HG03108 (cell line): ENCODE data around the gene COQ3.
A peak's percentile ranks its signal among the peaks of the same experiment; 100 is the strongest.
"Not testable (repeated sequence)": the region's sequence is repeated elsewhere in the genome, so short reads cannot be mapped to it uniquely, and the experiment has no call there.

Experiments
- ATAC-seq: cut with Tn5 transposase; IDR thresholded peaks from one replicate; pipeline ENCODE4 v1.9.1; 2021; ENCODE audit warnings: moderate library complexity; ENCODE audit not compliant: unreplicated experiment

COQ3 gene

GRCh38 chr6:99390896-99391295 lies 3.1 kb downstream of the COQ3 start:
- ATAC-seq = no peak

- no peak for ATAC-seq
Observed at GRCh38 chr6:99384507-99384906, 9.5 kb downstream of the COQ3 start.

- ATAC-seq = no peak
Observed at GRCh38 chr6:99378636-99379035, 15.4 kb downstream of the COQ3 start.

DNA sequence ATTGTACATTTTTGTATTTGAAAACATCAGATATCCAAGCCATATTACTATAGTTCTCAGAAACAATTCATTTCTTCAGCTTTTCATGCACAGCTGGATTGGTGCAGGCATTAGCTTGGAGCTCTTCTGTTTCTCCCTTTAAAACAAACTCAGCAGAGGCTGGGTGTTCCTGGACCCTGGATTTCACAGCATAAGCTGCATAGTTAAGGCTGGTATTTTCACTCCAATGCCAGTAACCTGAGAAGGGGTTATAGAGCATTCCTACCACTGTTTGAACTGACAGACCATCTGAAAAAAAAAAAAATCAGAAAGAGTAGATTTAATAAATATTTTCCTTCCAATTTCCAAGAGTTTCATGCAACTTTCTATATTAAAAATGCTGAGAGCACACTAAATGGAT lies 24.5 kb downstream of the COQ3 start:
- ATAC-seq = no peak

DNA sequence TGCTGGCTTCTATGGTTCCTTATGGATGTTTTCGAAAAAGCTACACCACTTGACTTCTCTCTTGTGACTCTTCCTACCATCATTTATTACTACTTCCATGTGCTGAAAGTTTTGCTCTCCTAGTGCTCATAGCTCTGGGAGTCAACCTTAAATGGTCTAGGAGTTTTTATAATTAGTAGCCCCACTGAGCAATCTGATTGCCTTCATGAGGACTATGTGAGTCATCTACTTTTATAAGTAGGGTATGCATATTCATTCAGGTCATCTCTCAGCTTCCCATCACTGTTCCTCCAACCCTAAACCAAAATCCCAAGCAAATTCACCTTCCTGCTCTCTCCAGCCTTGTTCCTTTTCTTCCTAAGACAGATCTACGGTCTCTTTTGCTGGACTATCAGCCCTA lies 27.1 kb downstream of the COQ3 start:
- no peak for ATAC-seq

DNA sequence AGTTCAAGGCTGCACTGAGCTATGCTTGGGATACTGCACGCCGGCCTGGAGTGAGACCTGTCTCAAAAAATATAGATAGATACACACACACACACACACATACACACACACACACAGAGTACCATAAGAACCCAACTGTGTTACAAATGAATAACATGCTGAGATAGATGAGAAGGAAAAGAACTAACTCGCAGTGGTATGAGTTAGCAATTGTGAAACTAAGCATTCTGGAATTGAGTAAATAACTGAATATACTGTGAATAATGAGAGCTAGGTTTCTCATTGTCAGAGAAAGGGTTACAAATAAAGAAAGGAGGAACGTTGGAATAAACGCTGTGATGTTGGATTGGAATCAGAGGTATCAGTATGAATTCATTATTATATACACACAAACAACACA lies 30.0 kb downstream of the COQ3 start:
- ATAC-seq = peak; percentile 72

- ATAC-seq = no peak
Observed at GRCh38 chr6:99362678-99363268, 31.2 kb downstream of the COQ3 start.

- ATAC-seq = no peak
Observed at GRCh38 chr6:99359800-99360199, 34.2 kb downstream of the COQ3 start.

DNA sequence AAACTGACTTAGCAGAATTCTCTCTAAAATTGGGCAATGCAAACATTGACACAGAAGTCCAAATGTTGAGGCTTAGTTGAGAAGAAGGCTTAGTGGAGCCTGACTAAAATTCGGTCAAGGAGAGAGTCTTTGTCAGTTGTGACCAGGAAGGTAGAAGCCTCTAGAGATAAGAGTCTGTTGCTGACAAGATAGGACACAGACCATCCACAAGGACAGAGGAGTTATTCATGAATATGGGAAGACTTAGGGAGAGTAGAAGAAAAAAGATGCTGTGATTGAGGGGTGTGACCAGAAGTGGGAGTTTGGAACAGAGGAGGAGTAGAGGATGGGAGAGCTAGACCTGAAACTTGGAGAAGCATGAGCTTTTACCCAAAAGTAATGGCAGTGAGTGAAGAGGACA lies 37.4 kb downstream of the COQ3 start:
- no peak for ATAC-seq

DNA sequence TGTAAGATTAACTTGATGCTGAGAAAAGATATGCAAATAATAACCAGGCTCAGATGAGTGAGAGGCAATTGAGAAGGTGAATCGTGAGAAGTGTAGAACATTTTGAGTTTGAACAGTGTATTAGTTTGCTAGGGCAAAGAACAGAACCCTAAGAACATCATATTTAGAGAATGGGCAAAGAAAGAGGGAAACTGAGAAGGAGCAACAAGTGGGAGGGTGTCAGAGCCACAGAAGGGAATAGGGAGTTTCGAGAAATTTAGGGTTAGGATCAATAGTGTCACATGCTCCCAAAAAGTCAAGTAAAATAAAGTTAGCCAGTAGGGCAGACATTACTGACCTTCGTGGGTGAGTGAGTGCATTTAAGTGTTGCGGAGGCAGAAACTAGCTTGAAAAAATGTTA lies 39.0 kb downstream of the COQ3 start:
- no peak for ATAC-seq

DNA sequence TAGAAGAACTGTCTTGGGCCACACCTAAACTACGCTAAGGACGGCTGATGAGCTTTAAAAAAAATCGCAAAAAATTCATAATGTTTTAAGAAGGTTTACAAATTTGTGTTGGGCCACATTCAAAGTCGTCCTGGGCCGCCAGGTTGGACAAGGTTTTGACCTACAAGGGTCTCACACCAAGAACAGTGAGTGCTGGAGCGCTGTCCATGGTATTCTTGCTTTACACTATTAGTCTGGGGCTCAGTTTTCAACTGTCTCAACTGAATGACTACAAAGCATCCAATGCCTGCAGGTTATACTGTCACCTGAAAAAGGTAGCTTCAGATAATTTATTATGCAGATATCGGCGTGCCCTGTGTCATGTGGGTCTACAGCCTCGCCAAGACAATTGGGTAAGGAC lies 40.9 kb downstream of the COQ3 start:
- no peak for ATAC-seq

DNA sequence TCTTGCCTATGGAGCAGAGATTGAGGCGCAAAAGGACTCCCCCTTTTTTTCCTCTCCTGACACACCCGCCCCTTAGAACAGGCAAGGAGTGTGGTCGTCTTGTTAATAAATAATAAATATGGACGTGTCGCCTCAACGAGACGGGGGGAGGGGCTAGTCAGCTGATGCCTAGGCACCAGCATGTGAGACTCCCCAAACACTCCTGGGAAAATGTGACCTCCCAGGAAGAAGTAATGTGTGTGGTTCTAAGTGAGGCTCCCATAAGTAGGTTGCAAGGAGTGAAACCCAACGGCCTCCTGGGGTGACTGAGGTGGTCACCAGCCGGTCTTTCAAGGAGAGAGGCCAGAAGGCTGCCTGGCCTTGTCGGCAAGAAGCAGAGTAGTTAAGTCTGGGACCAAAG lies 43.4 kb downstream of the COQ3 start:
- ATAC-seq = no peak

- ATAC-seq = peak; percentile 56
Observed at GRCh38 chr6:99349171-99350141, 44.5 kb downstream of the COQ3 start, which contains the start of gene FAXC. Gene FAXC, minus strand, starts transcription at chr6:99349674. Its CDS starts 302 bp downstream, at chr6:99349372.

- ATAC-seq = no peak
Observed at GRCh38 chr6:99348288-99349170, 45.5 kb downstream of the COQ3 start.

DNA sequence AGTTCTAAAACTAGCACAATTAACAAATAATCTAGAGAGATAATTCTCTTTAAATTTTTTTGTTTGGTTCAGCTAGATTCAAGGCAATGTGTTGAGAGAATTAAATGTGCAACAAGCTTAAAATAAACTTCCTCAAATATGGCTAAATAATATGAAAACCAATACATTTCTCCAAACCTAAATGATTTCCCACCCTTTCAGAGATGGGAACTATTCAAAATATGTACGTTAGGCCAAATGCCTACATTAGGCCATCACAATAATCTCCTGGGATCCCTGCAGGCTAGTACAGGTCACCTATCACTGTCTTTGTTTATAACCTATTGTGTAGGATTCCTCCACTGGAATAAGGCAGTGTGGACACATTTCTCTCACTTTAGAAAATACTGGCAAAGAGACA lies 46.2 kb downstream of the COQ3 start:
- ATAC-seq = no peak

GRCh38 chr6:99346595-99346994 lies 47.4 kb downstream of the COQ3 start:
- no peak for ATAC-seq

GRCh38 chr6:99345164-99345563 lies 48.8 kb downstream of the COQ3 start:
- ATAC-seq = no peak

DNA sequence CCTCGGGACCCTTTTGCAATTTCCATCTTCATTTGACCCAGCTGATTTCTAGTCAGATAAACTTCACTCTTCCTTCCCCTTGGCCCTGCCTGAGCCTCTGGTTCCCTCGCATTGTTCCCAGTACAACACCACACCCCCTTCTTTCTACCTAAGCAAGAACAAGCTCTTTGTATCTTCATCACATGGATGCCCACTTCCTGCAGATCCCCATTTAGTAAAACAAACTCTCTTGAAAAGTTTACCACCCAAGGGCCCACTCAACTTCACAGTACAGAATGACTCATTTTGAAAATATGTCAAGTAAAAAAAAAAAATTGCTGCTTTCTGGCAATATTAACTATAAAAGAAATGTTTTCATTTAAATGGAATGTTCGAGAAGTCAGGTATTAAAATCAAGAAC lies 49.7 kb downstream of the COQ3 start:
- no peak for ATAC-seq

GRCh38 chr6:99341862-99342455 lies 52.0 kb downstream of the COQ3 start:
- ATAC-seq = peak; percentile 57

DNA sequence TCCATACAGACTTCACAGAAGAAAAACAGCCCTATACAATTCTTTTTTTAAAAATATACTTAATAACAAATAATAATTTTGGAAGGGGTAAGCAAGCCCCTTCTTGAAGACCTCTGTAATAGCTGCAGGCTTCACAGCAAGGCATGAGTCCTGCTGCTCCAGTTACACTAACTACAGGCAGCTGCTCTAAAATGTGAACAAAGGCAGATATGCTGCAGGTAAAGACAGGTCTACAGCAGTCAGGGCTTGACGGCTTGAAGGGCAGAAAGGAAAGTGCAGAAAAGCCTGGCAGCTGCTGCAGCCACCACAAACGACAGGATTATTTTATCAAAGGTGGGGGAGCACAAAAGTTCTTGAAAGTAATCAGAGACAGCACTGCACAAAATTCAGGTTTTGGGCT lies 55.8 kb downstream of the COQ3 start:
- ATAC-seq = no peak

GRCh38 chr6:99335298-99335697 lies 58.7 kb downstream of the COQ3 start:
- ATAC-seq = not testable (repeated sequence)
